Fibroblast of skin of back (primary cell): ENCODE measurements around the gene ATL3.
"Not testable (repeated sequence)": the region's sequence is repeated elsewhere in the genome, so short reads cannot be mapped to it uniquely, and the experiment has no call there.

Experiments
- DNase-seq: peaks from one replicate; pipeline ENCODE4 v3.0.0-alpha.2; 2013

ATL3 gene

GRCh38 chr11:63619967-63620366 is 51.2 kb downstream of the ATL3 start:
- DNase-seq = no peak

- DNase-seq = not testable (repeated sequence)
These were observed 53.5 kb downstream of the ATL3 start for GRCh38 chr11:63617686-63618085.

GRCh38 chr11:63616953-63617352 is 54.2 kb downstream of the ATL3 start:
- DNase-seq = no peak

GRCh38 chr11:63614136-63614671 is 57.0 kb downstream of the ATL3 start, which contains the start of gene PLAAT3:
PLAAT3 (minus strand) TSS chr11:63614433; CDS start chr11:63614014, 419 bp downstream.
- peak; percentile 21 for DNase-seq

GRCh38 chr11:63613517-63614135 is 57.5 kb downstream of the ATL3 start:
- peak; percentile 16 for DNase-seq

- no peak for DNase-seq
These were observed 59.0 kb downstream of the ATL3 start for GRCh38 chr11:63612181-63612580.

- no peak for DNase-seq
These were observed 59.8 kb downstream of the ATL3 start for GRCh38 chr11:63611395-63611747.

GRCh38 chr11:63610604-63611394 is 60.4 kb downstream of the ATL3 start:
- DNase-seq = peak; percentile 52

GRCh38 chr11:63609971-63610580 is 61.1 kb downstream of the ATL3 start:
- DNase-seq = peak; percentile 17

GRCh38 chr11:63609536-63609935 is 61.6 kb downstream of the ATL3 start:
- DNase-seq = no peak

- DNase-seq = peak; percentile 94
These were observed 62.5 kb downstream of the ATL3 start for GRCh38 chr11:63608353-63609345.

GRCh38 chr11:63603180-63603518 is 68.0 kb downstream of the ATL3 start:
- DNase-seq = no peak

- peak; percentile 70 for DNase-seq
These were observed 68.6 kb downstream of the ATL3 start for GRCh38 chr11:63602290-63603179.

- peak; percentile 94 for DNase-seq
These were observed 71.7 kb downstream of the ATL3 start for GRCh38 chr11:63599211-63600122.

- no peak for DNase-seq
These were observed 72.6 kb downstream of the ATL3 start for GRCh38 chr11:63598556-63598955.

- DNase-seq = peak; percentile 68
These were observed 75.9 kb downstream of the ATL3 start for GRCh38 chr11:63595296-63595695.

- DNase-seq = peak; percentile 38
These were observed 78.2 kb downstream of the ATL3 start for GRCh38 chr11:63592975-63593395.

GRCh38 chr11:63590024-63590788 is 81.0 kb downstream of the ATL3 start:
- DNase-seq = no peak

- DNase-seq = no peak
These were observed 82.2 kb downstream of the ATL3 start for GRCh38 chr11:63589000-63589399.
